PC-9 (cell line): ENCODE data around the gene SLC25A21. TPM values are rescaled to one million over a fixed set of nuclear protein-coding genes. Genes with fewer than 3 reads are reported as not detected.

ENCODE experiments used
- BruUV-seq: library from RNA; stranded (reverse); fragments of 400-500 nt; replicated peaks from 2 replicates; lab custom pipeline; 2021; lab: Mats Ljungman, UMichigan
- CTCF ChIA-PET: fragments of 300-600 bp; sonication (Branson Sonifier 250); formaldehyde crosslinking; loops from one replicate; lab custom pipeline; 2022; ENCODE audit warnings: antibody characterized with exemption; lab: Charles Lee
- POLR2A ChIA-PET: fragments of 300-600 bp; sonication (Branson Sonifier 250); formaldehyde crosslinking; loops from one replicate; lab custom pipeline; 2022; ENCODE audit warnings: antibody characterized with exemption; ENCODE audit not compliant: unreplicated experiment; lab: Charles Lee
- DNase-seq, 2 experiments: peaks; one replicate each; pipeline versions ENCODE4 v3.0.0 to v3.0.0-alpha.2; 2015 to 2022; ENCODE audit warnings: mixed read lengths in 1 of 2
- H2AFZ ChIP-seq: fragments of 200-600 bp; sonication (generic); 2 replicates; pipeline ENCODE4 v1.8.1; 2017; ENCODE audit warnings: antibody characterized with exemption
- H3F3A ChIP-seq: fragments of 200-600 bp; sonication (generic); 2 replicates; pipeline ENCODE4 v1.8.1; 2017; ENCODE audit warnings: antibody characterized with exemption, mild to moderate bottlenecking, low read depth; ENCODE audit not compliant: insufficient read depth
- H3K27ac ChIP-seq: fragments of 200-600 bp; sonication (generic); 2 replicates; pipeline ENCODE4 v1.6.1; 2016; ENCODE audit warnings: mixed run types
- H3K27me3 ChIP-seq: fragments of 200-600 bp; sonication (generic); 2 replicates; pipeline ENCODE4 v1.6.1; 2016; ENCODE audit warnings: low read depth, mixed run types; ENCODE audit not compliant: insufficient read depth
- H3K36me3 ChIP-seq: fragments of 200-600 bp; sonication (generic); 2 replicates; pipeline ENCODE4 v1.6.1; 2016; ENCODE audit warnings: low read depth, mixed run types
- H3K4me1 ChIP-seq: fragments of 200-600 bp; sonication (generic); replicated peaks from 2 replicates; pipeline ENCODE4 v1.6.1; 2016; ENCODE audit warnings: mixed run types; ENCODE audit not compliant: insufficient read depth
- H3K4me2 ChIP-seq: fragments of 200-600 bp; sonication (generic); 2 replicates; pipeline ENCODE4 v1.6.1; 2017; ENCODE audit warnings: mixed run types
- H3K4me3 ChIP-seq: fragments of 200-600 bp; sonication (generic); 2 replicates; pipeline ENCODE4 v1.6.1; 2016; ENCODE audit warnings: mixed run types
- H3K79me2 ChIP-seq: fragments of 200-600 bp; sonication (generic); 2 replicates; pipeline ENCODE4 v1.6.1; 2017; ENCODE audit warnings: low read depth, mixed run types
- H3K9me2 ChIP-seq: fragments of 200-600 bp; sonication (generic); 2 replicates; pipeline ENCODE4 v1.8.1; 2017; ENCODE audit warnings: mild to moderate bottlenecking; ENCODE audit not compliant: insufficient read depth
- H3K9me3 ChIP-seq: fragments of 200-600 bp; sonication (generic); 2 replicates; pipeline ENCODE4 v1.8.1; 2016; ENCODE audit warnings: low read depth; ENCODE audit not compliant: insufficient read depth
- H4K20me1 ChIP-seq: fragments of 200-600 bp; sonication (generic); 2 replicates; pipeline ENCODE4 v1.8.1; 2017; ENCODE audit not compliant: insufficient read depth
- EZH2 ChIP-seq: fragments of 200-600 bp; sonication (generic); IDR thresholded peaks from 2 replicates; pipeline ENCODE4 v1.8.0; 2017; ENCODE audit warnings: antibody characterized with exemption, low read depth
- intact Hi-C: fragments of 100-400 bp; cut with micrococcal nuclease; formaldehyde crosslinking; loops from one replicate; pipeline ENCODE4 v1.10.0; 2022; ENCODE audit not compliant: unreplicated experiment
- total RNA-seq: library from RNA; stranded (reverse); gene quantifications from 2 replicates; pipeline ENCODE4 v1.2.3, GENCODE V29; 2021
- TF ChIP-seq, protein P1 (sequence below): fragments of 200-600 bp; sonication (generic); conservative IDR thresholded peaks from 2 replicates; pipeline ENCODE4 v1.6.1; 2017; ENCODE audit warnings: mixed run types, antibody characterized with exemption, mild to moderate bottlenecking, moderate library complexity

SLC25A21 gene
- total RNA-seq, 1 experiment from 2014 or later: 3.2 TPM

- Histone ChIP-seq H3K9me3 (no peaks in the 10 kb centered on the region), H3K4me3 (no peak overlapping the region), H3K9me2 (no peaks in the 10 kb centered on the region), H3K27me3 (no peaks in the 10 kb centered on the region), H4K20me1 (no peaks in the 10 kb centered on the region), H3K4me1 (peaks cover 8% of the 10 kb centered on the region), H2AFZ (no peak overlapping the region), H3K4me2 (no peak overlapping the region), H3K36me3 (no peaks in the 10 kb centered on the region), H3F3A (peaks cover 5% of the 10 kb centered on the region; the same call in 1 of the 2 replicates), H3K79me2 (no peaks in the 10 kb centered on the region), H3K27ac (no peak overlapping the region)
- no peak for DNase-seq
- no TSS peak for BruUV-seq
- TF ChIP-seq, protein P1, sequence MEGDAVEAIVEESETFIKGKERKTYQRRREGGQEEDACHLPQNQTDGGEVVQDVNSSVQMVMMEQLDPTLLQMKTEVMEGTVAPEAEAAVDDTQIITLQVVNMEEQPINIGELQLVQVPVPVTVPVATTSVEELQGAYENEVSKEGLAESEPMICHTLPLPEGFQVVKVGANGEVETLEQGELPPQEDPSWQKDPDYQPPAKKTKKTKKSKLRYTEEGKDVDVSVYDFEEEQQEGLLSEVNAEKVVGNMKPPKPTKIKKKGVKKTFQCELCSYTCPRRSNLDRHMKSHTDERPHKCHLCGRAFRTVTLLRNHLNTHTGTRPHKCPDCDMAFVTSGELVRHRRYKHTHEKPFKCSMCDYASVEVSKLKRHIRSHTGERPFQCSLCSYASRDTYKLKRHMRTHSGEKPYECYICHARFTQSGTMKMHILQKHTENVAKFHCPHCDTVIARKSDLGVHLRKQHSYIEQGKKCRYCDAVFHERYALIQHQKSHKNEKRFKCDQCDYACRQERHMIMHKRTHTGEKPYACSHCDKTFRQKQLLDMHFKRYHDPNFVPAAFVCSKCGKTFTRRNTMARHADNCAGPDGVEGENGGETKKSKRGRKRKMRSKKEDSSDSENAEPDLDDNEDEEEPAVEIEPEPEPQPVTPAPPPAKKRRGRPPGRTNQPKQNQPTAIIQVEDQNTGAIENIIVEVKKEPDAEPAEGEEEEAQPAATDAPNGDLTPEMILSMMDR: no peak
- TF ChIP-seq EZH2: no peak
- intact Hi-C loops: no loop called here
- ChIA-PET CTCF (no interaction called here), POLR2A (no interaction called here)
Measured at GRCh38 chr14:37124614-37125013, 47.8 kb downstream of the SLC25A21 start.

GRCh38 chr14:37122919-37123639, 49.3 kb downstream of the SLC25A21 start:
- H3K9me2 ChIP-seq: no peaks in the 10 kb centered on the region
- peaks cover 5% of the 10 kb centered on the region; the same call in 1 of the 2 replicates for H3F3A ChIP-seq
- H3K4me3 ChIP-seq: no peak overlapping the region
- no peak overlapping the region for H3K4me2 ChIP-seq
- intact Hi-C loops: no loop called here
- H3K27me3 ChIP-seq: no peaks in the 10 kb centered on the region
- no peak overlapping the region for H3K27ac ChIP-seq
- H4K20me1 ChIP-seq: no peaks in the 10 kb centered on the region
- H3K4me1 ChIP-seq: peaks cover 8% of the 10 kb centered on the region
- ChIA-PET POLR2A (interaction anchor here (0.6 to 0.8 kb wide), 2 partner anchors 45 to 462 kb away, joined by 3 read pairs; partner anchors contain the start of gene PAX9), CTCF (no interaction called here)
- H3K9me3 ChIP-seq: no peaks in the 10 kb centered on the region; the same call in 1 of the 2 replicates
- no TSS peak for BruUV-seq
- no peaks in the 10 kb centered on the region for H3K79me2 ChIP-seq
- TF ChIP-seq, protein P1: no peak
- TF ChIP-seq EZH2: no peak
- H3K36me3 ChIP-seq: no peaks in the 10 kb centered on the region
- no peak for DNase-seq
- H2AFZ ChIP-seq: no peak overlapping the region

DNA sequence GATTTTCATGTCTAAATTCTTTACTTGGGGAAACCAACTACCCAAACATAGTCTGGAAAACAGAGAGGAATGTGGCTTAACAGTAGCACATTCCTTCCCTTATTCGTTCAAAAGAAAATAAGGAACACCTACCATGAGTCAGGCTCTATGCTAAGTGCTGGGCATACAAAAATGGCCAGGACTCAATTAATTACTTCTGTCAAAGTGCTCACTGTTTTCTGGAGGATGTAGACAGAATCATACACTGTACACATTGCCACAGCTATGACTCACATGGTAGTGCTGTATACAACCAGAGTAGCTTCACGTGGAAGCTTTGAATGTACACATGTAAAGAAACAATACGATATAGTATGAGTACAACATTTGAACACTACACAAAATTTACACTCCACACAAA, 50.1 kb downstream of the SLC25A21 start:
- ChIA-PET CTCF (no interaction called here), POLR2A (interaction anchor here (0.5 to 0.8 kb wide), 4 partner anchors 23 to 461 kb away, joined by 3 to 8 read pairs (median 3); partner anchors contain the start of gene PAX9)
- Histone ChIP-seq H3K4me3 (0 out of 2 replicates have a peak overlapping the region, but pooled peaks have one; percentile 8), H3K27me3 (no peaks in the 10 kb centered on the region), H3K4me1 (peaks cover 12% of the 10 kb centered on the region), H2AFZ (no peak overlapping the region), H3F3A (peaks cover 12% of the 10 kb centered on the region; the same call in 1 of the 2 replicates), H3K4me2 (peak overlapping the region; percentile 36), H3K9me2 (no peaks in the 10 kb centered on the region), H3K36me3 (no peaks in the 10 kb centered on the region), H3K9me3 (no peaks in the 10 kb centered on the region; the same call in 1 of the 2 replicates), H3K79me2 (no peaks in the 10 kb centered on the region), H4K20me1 (no peaks in the 10 kb centered on the region), H3K27ac (peak overlapping the region; percentile 46; the same call in 1 of the 2 replicates)
- DNase-seq: peak in 1 of 2 experiments; percentile 82
- no TSS peak for BruUV-seq
- intact Hi-C loops: no loop called here
- no peak for TF ChIP-seq EZH2
- TF ChIP-seq, protein P1: no peak
